ENCODE data around the gene FHIT.

FHIT gene

DNA sequence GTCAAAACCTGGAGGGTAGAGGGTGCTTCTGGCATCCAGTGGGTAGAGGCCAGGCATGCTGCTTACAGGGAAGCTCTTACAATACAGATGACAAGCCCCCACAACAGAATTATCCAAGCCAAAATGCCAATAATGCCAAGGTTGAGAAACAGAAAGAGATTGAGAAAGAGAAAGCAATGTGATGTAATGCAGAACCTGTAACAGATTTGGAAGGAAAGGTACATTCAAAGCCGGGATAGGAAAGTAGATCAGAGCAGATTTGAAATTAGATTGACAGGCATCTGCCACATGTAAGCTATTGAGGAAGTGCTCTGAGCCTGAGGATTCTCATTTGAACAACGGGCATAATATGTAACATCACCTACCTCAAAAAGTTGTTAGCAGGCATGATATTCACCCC, 157.9 kb downstream of the FHIT start:
- in situ Hi-C loops (cut with HindIII; ENCODE audit: low sequenced_read_pairs): no loop called here
- no peak for DNase-seq (ENCODE audit: low read depth)
- no peak overlapping the region for H3K4me3 ChIP-seq (ENCODE audit: low read depth, low read length)
- TF ChIP-seq, protein P1, sequence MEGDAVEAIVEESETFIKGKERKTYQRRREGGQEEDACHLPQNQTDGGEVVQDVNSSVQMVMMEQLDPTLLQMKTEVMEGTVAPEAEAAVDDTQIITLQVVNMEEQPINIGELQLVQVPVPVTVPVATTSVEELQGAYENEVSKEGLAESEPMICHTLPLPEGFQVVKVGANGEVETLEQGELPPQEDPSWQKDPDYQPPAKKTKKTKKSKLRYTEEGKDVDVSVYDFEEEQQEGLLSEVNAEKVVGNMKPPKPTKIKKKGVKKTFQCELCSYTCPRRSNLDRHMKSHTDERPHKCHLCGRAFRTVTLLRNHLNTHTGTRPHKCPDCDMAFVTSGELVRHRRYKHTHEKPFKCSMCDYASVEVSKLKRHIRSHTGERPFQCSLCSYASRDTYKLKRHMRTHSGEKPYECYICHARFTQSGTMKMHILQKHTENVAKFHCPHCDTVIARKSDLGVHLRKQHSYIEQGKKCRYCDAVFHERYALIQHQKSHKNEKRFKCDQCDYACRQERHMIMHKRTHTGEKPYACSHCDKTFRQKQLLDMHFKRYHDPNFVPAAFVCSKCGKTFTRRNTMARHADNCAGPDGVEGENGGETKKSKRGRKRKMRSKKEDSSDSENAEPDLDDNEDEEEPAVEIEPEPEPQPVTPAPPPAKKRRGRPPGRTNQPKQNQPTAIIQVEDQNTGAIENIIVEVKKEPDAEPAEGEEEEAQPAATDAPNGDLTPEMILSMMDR (IDR thresholded peaks at IDR 0.05; ENCODE audit: low read depth, low read length, missing control alignments): no peak

DNA sequence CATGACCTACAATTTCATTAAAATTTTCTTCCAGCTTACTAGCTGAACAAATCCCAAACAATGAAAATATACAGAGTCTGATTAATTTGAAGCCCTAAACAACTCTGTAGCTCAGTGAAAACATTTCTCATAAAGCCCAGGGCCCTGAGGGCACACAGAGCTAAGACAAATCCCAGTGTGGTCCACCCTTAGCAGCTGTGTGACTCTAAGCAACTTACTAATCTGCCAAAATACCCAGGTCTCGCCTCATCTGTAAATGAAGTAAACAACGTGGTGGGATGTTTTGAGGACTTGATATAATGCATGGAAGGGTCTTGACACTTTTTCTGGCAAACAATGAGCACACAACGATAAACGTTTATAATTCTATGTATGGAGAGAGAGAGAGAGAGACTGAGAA, 158.4 kb downstream of the FHIT start:
- H3K4me3 ChIP-seq (ENCODE audit: low read depth, low read length): no peak overlapping the region
- TF ChIP-seq, protein P1 (IDR thresholded peaks at IDR 0.05; ENCODE audit: low read depth, low read length, missing control alignments): no peak
- in situ Hi-C loops (cut with HindIII; ENCODE audit: low sequenced_read_pairs): no loop called here
- DNase-seq (ENCODE audit: low read depth): no peak

DNA sequence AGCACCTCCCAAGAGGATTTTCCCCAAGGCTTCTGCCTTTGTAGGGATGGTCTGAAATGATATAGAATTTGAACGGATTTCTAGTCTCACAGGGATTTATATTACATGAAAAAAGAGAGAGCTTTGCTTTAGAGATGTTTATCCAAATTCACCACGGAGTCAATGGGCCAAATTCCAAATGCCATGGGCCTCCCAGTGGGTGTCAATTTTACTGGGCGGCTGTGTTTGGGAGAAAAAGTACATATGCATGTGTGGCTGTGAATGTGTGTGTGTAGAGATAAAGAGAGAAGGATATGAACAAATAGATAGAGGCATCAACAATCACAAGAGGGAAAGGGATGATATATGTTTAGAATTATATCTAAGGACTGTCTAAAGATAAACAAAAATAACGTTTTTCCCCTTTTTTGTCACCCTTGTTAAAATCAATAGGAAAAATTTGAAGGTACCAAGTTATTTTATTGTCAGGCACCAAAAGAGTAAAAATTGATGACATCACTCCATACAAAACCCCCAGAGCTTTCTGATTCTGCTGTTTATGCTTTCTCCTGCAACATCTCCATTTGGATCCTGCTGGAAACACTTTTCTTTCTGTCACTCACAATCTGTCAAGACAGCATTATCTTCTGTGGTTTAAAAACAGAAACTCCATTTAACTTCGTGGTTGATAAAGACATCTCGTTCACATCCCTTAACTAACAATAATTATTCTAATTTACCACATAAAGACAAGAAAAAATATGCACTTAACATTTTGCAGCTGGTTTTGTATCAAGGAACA, 160.7 kb downstream of the FHIT start:
- in situ Hi-C loops (cut with HindIII; ENCODE audit: low sequenced_read_pairs): no loop called here
- H3K4me3 ChIP-seq (ENCODE audit: low read depth, low read length): no peak overlapping the region
- DNase-seq (ENCODE audit: low read depth): no peak
- TF ChIP-seq, protein P1 (IDR thresholded peaks at IDR 0.05; ENCODE audit: low read depth, low read length, missing control alignments): no peak

DNA sequence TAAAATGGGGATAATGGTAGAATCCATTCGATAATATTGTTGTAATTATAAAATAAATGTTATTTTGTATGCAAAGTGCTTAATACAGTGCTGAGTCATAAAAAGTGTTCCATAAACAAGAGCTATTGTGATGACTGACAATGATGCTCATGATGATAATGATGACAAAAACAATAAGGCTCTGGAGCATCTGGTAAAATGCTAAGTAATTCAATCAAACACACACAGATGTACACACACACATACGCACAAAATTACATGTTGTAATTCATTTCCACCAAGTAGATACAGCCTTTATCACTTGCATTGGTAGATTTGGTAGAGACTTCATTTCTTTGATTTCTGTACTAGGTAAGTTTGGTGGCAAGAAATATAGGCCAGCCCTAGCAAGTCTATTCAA, 163.8 kb downstream of the FHIT start:
- DNase-seq (ENCODE audit: low read depth): no peak
- TF ChIP-seq, protein P1 (IDR thresholded peaks at IDR 0.05; ENCODE audit: low read depth, low read length, missing control alignments): no peak
- in situ Hi-C loops (cut with HindIII; ENCODE audit: low sequenced_read_pairs): no loop called here
- no peak overlapping the region for H3K4me3 ChIP-seq (ENCODE audit: low read depth, low read length)

DNA sequence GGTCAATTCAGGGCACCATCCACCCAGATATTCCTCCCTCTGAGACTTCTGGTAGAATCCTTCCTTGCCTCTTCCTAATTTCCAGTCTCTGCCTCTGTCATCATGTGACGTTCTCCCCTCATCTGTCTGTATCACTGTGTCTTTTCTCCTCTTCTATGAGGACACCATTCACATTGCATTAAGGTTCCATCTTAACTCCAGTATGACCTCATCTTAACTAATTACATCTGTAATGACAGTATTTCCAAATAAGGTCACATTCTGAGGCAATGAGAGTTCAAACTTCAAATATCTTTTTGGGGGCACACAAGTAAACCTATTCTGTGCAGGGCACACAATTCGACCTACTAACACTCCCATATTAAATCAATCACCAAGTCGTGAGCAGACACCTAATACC, 169.7 kb downstream of the FHIT start:
- TF ChIP-seq, protein P1 (IDR thresholded peaks at IDR 0.05; ENCODE audit: low read depth, low read length, missing control alignments): no peak
- DNase-seq (ENCODE audit: low read depth): no peak
- in situ Hi-C loops (cut with HindIII; ENCODE audit: low sequenced_read_pairs): no loop called here
- H3K4me3 ChIP-seq (ENCODE audit: low read depth, low read length): no peak overlapping the region

DNA sequence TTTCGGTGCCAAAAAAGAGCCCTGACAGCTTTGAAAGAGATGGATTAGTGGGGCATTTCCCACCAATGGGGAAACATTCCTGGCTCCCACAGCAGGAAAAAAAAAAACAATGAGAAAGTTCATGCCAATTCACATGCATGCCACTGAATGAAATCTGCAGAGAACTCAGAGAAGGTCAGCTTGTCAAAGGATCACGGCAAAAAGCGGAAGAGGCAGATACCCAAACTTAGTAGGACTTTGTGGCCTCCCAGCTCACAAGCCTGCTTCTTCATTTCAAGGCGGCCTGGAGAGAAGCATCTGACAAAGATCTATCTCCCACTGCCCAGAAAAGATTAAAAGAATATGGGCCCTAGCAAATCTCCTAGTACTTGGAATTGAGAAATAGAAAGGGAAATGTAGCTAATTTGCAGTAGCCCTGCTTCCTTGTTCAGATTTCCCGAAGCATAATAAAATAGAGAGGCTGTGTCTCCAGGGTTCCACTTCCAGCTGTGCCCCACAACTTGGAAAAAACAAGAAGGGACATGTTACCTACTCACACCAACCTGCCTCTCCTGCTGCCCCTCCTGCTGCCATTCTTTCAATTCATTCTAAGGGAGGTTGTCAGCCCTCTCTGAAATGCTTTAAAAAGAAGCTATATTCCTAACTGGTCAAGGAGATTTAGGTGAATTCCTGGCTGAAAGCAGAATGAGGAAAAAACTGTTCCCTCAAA, 170.4 kb downstream of the FHIT start:
- in situ Hi-C loops (cut with HindIII; ENCODE audit: low sequenced_read_pairs): no loop called here
- no peak overlapping the region for H3K4me3 ChIP-seq (ENCODE audit: low read depth, low read length)
- TF ChIP-seq, protein P1 (IDR thresholded peaks at IDR 0.05; ENCODE audit: low read depth, low read length, missing control alignments): no peak
- no peak for DNase-seq (ENCODE audit: low read depth)

Measured in astrocyte of the cerebellum (primary cell).